Skin of body (tissue), 2 donors: ENCODE measurements around the gene TEPSIN. TPM values are rescaled to one million over a fixed set of nuclear protein-coding genes. Genes with fewer than 3 reads are reported as not detected.

Experiments
- DNase-seq: peaks from one replicate; lab custom pipeline; 2025; lab: John Stamatoyannopoulos, UW
- total RNA-seq: library from RNA; depleted of rRNA; stranded (reverse); fragments of >200 nt; gene quantifications from one replicate; pipeline ENCODE4 v1.2.3, GENCODE V29; 2014

TEPSIN gene
- total RNA-seq, 1 donor from 2014 or later, result 9.7 TPM

DNA sequence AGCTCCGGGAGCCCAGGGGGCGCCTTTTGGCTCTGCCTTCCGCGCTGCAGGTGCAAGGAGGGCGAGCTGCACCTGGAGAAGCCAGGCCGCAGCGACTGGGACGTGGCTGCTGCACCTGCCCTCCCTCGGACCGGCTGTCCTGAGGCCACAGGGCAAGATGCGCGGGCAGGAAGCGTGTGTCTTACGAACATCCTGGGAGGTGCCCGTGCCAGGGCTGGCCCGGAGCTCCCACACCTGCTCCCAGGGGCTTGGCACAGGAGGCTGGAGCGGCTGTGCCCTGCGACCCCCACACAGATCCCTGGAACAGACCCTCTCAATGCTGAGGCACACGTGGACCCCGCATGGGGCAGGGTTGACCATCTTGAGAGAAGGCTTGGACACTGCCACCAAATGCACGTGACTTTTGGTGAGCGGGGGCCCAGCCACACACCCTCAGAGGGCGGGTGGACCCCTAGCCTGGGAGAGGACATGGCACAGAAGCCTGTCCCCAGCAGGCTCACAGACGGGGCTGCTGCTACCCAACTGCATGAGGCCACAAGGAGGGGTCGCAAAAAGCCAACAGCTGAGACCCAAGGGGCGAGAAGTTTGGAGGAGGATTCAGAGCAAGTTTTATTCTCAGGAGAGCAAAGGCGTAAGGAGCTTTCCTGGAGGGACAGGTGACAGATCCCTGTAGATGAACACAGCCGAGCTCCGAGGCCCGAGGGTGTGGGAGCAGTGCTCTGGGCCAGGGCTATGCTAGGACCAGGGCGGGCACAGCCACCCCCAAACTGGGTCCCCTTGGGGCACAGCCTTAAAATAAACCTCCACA is 11.6 kb upstream of the TEPSIN start:
- no peak for DNase-seq

DNA sequence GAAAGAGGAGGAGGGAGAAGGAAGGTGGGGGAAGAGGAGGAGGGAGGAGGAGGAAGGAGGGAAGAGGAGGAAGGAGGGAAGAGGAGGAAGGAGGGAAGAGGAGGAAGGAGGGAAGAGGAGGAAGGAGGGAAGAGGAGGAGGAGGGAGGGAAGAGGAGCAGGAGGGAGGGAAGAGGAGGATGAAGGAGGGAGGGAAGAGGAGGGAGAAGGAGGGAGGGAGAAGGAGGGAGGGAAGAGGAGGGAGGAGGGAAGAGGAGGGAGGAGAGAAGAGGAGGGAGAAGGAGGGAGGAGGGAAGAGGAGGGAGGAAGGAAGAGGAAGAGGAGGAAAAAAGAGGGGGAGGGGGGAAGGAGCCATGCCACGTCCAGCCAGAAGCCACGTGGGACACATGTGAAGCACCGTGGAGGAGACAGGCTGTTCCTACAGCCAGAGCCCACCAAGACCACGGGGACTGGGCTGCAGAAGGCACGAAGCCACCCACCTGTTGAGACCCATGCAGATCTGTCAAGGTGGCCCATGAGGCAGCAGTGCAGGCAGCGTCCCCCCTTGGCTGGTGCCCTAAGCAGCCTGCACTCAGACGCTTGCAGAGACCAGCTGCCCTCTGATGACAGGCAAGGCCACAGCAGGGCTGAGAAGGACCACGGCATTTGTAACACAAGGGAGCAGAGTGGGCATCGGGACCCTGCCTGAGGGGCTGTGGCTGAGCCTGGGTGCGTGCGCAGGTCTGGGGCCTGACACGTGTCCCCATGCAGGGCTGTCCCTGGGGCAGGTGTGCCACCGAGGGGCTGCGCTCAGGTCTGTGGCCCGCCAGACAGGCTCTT is 10.6 kb upstream of the TEPSIN start:
- no peak for DNase-seq

GRCh38 chr17:81248649-81249048 is 9.8 kb upstream of the TEPSIN start:
- DNase-seq, result no peak

- DNase-seq, result no peak
Measured at GRCh38 chr17:81247339-81247990, 8.6 kb upstream of the TEPSIN start.

DNA sequence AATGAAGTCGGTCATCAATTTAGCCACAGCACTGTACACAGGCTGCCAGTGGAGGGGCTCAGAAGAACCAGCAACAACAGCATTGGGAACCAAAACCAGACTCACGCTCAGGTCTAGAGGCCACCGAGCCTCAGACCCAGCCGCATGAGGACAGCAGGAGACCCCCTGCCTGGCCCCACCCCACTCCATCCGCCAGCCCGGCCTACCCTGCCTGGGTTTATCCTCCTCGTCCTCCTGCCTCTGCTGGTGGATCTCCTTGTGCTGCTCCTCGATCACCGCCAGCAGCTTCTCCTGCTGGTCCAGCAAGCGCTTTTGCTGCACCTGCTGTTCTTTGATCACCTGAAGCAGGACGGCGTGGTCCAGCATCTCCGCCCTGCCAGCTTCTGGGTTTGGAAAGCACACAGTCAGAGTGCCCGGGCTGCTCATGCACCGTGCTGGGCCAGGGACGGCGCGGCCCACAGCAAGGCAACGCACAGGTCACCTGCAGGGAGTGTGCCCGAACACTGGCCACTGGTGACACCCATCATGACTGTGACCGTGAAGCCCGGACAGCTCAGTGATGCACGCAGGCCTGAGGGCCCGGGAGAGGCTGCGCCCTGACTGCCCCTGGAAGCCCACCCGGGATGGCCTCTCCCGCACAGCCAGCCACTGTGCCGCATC is 8.0 kb upstream of the TEPSIN start:
- DNase-seq, result no peak

DNA sequence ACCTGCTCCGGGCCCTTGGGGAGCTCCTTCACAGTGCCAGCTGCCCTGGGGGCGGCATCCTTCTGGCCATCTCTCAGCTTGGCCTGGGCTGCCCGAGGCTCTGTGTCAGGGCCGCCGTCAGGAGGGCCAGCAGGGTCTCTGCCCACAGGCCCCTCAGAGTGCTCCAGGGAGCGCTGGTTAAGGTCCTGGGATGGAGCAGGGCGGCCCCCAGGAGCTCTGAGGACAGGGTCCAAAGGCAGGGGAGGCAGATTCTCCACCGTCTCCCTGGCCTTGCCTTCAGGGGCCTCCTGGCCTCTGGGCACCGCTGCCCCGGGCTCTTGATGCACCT is 7.5 kb upstream of the TEPSIN start:
- no peak for DNase-seq

DNA sequence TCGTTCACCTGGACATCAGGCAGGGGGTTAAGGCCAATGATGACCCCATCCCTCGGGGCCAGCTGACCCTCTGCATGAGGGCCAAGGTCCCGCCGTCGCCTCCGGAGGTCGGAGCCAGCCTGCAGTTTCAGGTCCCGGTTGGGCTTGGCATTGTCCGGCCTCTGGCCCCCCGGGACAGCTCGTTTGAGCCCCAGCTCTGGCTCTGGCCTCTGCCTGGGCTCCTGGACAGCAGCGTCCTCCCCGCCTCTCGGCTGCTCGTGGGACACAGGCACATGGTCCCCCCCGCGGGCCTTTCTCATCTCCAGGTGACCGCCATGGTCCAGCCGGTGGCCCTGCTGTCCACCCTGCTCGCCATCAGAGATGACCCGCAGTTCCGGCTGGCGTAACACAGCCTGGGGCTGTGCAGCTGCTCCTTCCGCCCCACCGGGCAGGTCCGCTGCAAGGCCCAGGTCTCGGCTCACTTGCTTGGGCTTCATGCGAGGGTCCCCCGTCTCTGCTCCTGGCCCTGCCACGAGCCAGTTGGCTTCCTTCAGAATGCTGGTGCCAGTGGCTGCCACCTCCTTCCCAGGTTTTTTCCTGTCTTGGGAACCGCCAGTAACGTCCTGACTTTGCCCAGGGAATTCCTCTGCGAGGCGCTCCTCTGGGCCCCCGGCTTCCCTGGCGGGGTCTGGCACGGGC is 6.9 kb upstream of the TEPSIN start:
- DNase-seq, result no peak

GRCh38 chr17:81245024-81245664 is 6.3 kb upstream of the TEPSIN start:
- no peak for DNase-seq

DNA sequence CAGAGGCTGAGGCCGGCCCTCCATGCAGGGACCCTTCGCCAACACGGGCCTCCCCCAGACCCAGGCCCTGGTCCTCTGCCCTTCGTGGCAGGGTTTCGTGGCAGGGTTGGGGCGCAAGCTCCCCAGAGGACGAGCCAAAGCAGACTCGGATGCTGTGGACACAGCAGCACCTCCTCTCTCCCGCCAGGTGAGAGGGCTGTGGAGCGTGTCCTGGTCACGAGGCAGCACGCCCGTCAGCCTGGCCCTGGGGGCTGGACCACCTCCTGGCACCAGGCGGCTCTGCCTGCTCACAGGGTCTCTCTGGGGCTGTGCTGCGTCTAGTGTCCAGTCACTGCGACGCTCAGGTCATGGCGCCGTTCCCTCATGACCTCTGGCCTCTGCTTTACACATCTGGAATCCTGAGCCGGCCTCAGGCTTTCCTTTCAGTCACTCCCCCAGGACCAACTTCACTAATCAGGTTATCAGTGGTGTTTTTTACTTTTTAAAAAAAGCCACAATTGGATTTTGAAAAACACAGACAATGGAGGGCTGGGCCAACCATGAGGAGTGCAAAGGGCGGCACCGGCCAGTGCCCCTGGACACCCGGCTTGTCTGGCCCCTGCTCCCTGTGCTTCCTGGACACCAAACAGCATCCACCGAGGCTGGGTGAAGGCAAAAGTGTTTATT is 5.6 kb upstream of the TEPSIN start:
- DNase-seq, result no peak

DNA sequence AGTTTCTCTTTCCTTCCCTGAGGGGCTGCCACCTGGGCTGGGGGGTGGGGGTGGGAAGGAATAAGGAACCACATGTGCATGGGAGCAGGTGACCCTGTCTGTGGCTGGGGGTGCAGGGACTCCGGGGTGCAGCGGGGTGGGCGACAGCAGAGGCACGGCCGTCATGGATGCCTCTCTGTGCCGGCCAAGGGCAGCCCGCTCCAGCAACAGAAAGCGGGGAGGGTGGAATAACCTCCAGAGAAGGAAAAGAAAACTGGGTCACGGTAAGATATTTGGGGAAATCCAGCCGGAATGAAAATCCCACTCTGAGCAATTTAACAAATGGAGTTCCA is 4.4 kb upstream of the TEPSIN start:
- no peak for DNase-seq

DNA sequence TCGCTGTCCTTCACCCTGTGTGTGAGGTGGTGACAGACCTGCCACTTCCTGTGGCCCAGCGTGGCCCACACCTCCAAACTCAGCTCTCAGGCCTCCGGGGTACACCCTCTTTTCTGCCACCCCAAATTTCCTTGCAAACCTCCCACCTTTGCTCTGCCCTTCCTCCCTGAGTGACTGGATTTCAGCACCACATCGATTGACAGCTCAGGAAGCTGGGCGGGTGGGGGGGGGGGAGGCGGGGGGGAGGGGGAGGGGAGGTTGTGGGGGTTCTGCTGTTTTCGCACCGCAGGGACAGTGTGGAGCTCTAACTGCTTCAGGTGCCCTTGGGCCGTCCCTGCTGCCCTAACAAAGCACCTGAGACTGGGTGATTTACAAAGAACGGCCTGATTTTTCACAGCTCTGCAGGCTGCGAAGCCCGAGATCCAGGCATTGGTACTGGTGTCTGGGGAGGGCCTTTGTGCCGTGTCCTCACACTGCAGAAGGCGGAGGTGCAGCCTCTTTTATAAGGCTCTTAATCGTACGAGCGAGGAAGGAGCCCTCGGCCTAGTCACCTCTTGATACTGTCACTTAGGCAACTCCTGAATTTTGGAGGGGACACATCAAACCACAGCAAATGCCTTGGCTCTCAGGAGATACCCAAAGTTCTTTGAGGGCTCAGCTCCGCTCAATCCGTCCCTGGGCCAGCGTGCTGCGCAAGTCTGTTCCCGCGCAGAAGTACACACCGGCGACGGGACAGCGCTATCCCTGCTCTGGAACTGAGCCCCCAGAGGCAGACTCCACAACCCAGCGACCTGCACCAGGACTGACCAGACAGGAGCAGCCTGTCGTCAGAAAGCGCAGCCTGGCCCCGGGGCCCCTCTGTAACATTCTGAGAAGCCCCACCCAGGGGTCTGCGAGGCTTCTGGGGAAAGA is 3.8 kb upstream of the TEPSIN start:
- no peak for DNase-seq

GRCh38 chr17:81241648-81242420 is 3.0 kb upstream of the TEPSIN start:
- DNase-seq, result peak; percentile 39

- no peak for DNase-seq
Measured at GRCh38 chr17:81241203-81241602, 2.3 kb upstream of the TEPSIN start.

DNA sequence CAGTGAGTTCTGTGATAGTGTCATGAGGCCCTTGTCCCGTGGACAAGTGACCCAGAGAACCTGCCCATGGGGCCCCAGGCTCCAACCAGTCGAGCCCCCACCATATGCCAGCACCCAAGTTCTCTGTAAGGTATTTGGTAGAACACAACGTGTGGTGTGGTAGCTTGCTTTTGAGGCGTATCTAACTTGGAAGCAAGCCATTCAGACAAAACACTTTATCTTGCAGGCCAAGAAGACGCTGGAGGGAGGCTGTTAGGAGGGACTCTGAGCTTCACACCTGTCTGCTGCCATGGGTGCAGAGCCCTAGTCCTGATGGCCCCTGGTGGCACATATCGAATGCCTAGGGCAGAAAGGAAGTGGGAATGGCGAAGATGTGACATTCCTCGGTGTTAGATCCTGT is 1.9 kb upstream of the TEPSIN start:
- no peak for DNase-seq

- no peak for DNase-seq
Measured at GRCh38 chr17:81239714-81240555, 1.1 kb upstream of the TEPSIN start.

- DNase-seq, result no peak
Measured at GRCh38 chr17:81238490-81238814, 403 bp downstream of the TEPSIN start.

DNA sequence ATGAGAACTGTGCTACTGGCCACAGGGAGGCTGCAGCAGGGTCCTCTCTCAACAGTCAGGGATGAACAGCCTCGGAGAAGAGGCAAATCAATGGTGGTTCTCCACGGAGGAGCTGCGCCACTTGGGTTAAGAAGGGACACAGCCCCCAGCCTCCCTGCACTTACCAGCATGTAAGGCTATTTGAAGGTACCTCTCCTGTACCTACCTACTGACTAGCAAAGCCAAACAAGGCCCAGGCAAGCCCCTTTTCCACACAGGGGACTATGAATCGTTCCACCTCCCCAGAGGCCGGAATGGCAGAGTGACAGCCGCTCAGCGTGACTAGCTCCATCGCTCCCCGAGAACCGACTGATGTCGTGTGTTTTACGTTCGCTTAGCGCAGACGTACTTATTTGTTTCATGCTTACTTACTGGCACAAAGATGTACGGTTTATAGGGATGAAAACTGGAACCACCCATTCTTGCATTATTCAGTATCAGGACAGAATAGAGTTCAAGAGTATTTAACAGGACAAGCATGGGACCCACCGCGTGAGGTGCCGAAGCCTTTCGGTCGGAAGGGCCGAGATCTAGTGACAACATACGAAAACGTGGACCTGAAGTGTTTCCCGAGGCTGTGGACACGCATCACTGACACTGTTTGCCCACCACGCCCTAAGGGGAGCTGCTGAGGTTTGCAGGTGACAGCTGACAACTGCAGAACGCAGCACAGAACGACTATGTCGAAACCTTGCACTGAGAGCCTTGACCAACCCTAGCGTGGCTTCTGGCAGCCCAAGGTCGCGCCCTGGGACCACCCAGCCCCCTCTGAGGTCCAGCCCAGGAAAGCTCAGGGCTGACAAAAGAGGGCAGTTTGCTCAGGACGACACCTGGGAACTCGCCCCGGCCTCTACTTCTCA is 1.0 kb downstream of the TEPSIN start:
- no peak for DNase-seq
